HEK293 (cell line): ENCODE measurements around the gene HIBCH.

Experiments
- CTCF ChIA-PET: fragments of 350-600 bp; formaldehyde crosslinking; extraction: SDS; loops from one replicate; lab custom pipeline; 2021; ENCODE audit warnings: antibody characterized with exemption; lab: Yijun Ruan, JAX
- POLR2A ChIA-PET: fragments of 300-600 bp; formaldehyde crosslinking; extraction: SDS; loops from one replicate; lab custom pipeline; 2020; ENCODE audit warnings: antibody characterized with exemption, inconsistent platforms; lab: Yijun Ruan, JAX
- H3K27ac ChIP-seq: fragments of 200-500 bp; sonication (Bioruptor generic); 2 replicates; pipeline ENCODE4 v1.5.1; 2014; ENCODE audit warnings: low read depth, low read length, control low read depth, inconsistent platforms; ENCODE audit errors: extremely low read depth
- H3K36me3 ChIP-seq, 2 experiments: fragments of 200-500 bp in 1 of 2; sonication (Bioruptor generic) in 1 of 2; 1 replicate in 1 of 2; 2 replicates in 1 of 2; pipeline ENCODE4 v1.5.1; 2014 to 2017; ENCODE audit warnings: inconsistent platforms in 2 of 2, low read length in 2 of 2; ENCODE audit not compliant: control insufficient read depth in 2 of 2, insufficient read depth in 1 of 2
- H3K4me1 ChIP-seq: fragments of 200-500 bp; sonication (Bioruptor generic); 2 replicates; pipeline ENCODE4 v1.5.1; 2014; ENCODE audit warnings: mild to moderate bottlenecking, low read length, inconsistent platforms; ENCODE audit not compliant: control insufficient read depth, insufficient read depth
- H3K4me3 ChIP-seq: 2 replicates; pipeline ENCODE4 v1.5.1; 2011; ENCODE audit warnings: low read depth, mild to moderate bottlenecking, control low read depth, low read length, moderate library complexity
- H3K9me3 ChIP-seq: fragments of 200-500 bp; sonication (Bioruptor generic); 2 replicates; pipeline ENCODE4 v1.5.1; 2014; ENCODE audit warnings: low read depth, low read length, inconsistent platforms; ENCODE audit not compliant: control insufficient read depth, insufficient read depth
- BCL11A ChIP-seq: fragments of 450-650 bp; formaldehyde crosslinking; IDR thresholded peaks from 2 replicates; pipeline ENCODE4 v1.5.1; 2016; ENCODE audit warnings: low read depth, missing biosample characterization, missing genetic modification characterization
- PBX3 ChIP-seq: sonication (generic); formaldehyde crosslinking; IDR thresholded peaks from 2 replicates; pipeline ENCODE4 v1.8.1; 2022; ENCODE audit warnings: mild to moderate bottlenecking, moderate library complexity, missing genetic modification reagents
- PRDM4 ChIP-seq: fragments of 450-650 bp; formaldehyde crosslinking; IDR thresholded peaks from 2 replicates; pipeline ENCODE4 v1.5.1; 2017; ENCODE audit warnings: missing biosample characterization, missing genetic modification characterization
- ZBTB10 ChIP-seq: fragments of 450-650 bp; formaldehyde crosslinking; IDR thresholded peaks from 2 replicates; pipeline ENCODE4 v1.5.1; 2016; ENCODE audit warnings: missing biosample characterization, missing genetic modification characterization
- ZBTB44 ChIP-seq: fragments of 450-650 bp; IDR thresholded peaks from 2 replicates; pipeline ENCODE4 v1.5.1; 2018; ENCODE audit warnings: missing biosample characterization, mild to moderate bottlenecking, missing genetic modification characterization
- ZBTB7A ChIP-seq: fragments of 450-650 bp; formaldehyde crosslinking; IDR thresholded peaks from 2 replicates; pipeline ENCODE4 v1.5.1; 2016; ENCODE audit warnings: low read depth, missing biosample characterization, missing genetic modification characterization
- ZFHX2 ChIP-seq: fragments of 450-650 bp; formaldehyde crosslinking; conservative IDR thresholded peaks from 2 replicates; pipeline ENCODE4 v1.5.1; 2016; ENCODE audit warnings: missing biosample characterization, missing genetic modification characterization
- ZNF132 ChIP-seq: fragments of 450-650 bp; formaldehyde crosslinking; IDR thresholded peaks from 2 replicates; pipeline ENCODE4 v1.5.1; 2017; ENCODE audit warnings: missing biosample characterization, missing genetic modification characterization, borderline replicate concordance
- ZNF174 ChIP-seq: fragments of 450-650 bp; formaldehyde crosslinking; IDR thresholded peaks from 2 replicates; pipeline ENCODE4 v1.5.0; 2017; ENCODE audit warnings: missing biosample characterization, mild to moderate bottlenecking, missing genetic modification characterization
- ZNF214 ChIP-seq: fragments of 450-650 bp; formaldehyde crosslinking; IDR thresholded peaks from 2 replicates; pipeline ENCODE4 v1.5.1; 2017; ENCODE audit warnings: missing biosample characterization, mild to moderate bottlenecking, missing genetic modification characterization, borderline replicate concordance
- ZNF223 ChIP-seq: fragments of 450-650 bp; formaldehyde crosslinking; IDR thresholded peaks from 2 replicates; pipeline ENCODE4 v1.5.1; 2016; ENCODE audit warnings: missing biosample characterization, missing genetic modification characterization
- ZNF311 ChIP-seq: fragments of 450-650 bp; formaldehyde crosslinking; IDR thresholded peaks from 2 replicates; pipeline ENCODE4 v1.5.1; 2017; ENCODE audit warnings: missing biosample characterization, missing genetic modification characterization, borderline replicate concordance
- ZNF510 ChIP-seq: fragments of 450-650 bp; formaldehyde crosslinking; IDR thresholded peaks from 2 replicates; pipeline ENCODE4 v1.5.1; 2018; ENCODE audit warnings: mild to moderate bottlenecking, missing genetic modification characterization, missing biosample characterization; ENCODE audit not compliant: insufficient replicate concordance
- ZNF530 ChIP-seq: fragments of 450-650 bp; formaldehyde crosslinking; IDR thresholded peaks from 2 replicates; pipeline ENCODE4 v1.5.1; 2016; ENCODE audit warnings: low read depth, missing biosample characterization, missing genetic modification characterization
- ZNF704 ChIP-seq: fragments of 450-650 bp; formaldehyde crosslinking; IDR thresholded peaks from 2 replicates; pipeline ENCODE4 v1.5.1; 2016; ENCODE audit warnings: missing biosample characterization, missing genetic modification characterization
- TF ChIP-seq, protein P1 (sequence below): fragments of 450-650 bp; formaldehyde crosslinking; IDR thresholded peaks from 2 replicates; pipeline ENCODE4 v1.5.1; 2016; ENCODE audit warnings: missing biosample characterization, missing genetic modification characterization

HIBCH gene

DNA sequence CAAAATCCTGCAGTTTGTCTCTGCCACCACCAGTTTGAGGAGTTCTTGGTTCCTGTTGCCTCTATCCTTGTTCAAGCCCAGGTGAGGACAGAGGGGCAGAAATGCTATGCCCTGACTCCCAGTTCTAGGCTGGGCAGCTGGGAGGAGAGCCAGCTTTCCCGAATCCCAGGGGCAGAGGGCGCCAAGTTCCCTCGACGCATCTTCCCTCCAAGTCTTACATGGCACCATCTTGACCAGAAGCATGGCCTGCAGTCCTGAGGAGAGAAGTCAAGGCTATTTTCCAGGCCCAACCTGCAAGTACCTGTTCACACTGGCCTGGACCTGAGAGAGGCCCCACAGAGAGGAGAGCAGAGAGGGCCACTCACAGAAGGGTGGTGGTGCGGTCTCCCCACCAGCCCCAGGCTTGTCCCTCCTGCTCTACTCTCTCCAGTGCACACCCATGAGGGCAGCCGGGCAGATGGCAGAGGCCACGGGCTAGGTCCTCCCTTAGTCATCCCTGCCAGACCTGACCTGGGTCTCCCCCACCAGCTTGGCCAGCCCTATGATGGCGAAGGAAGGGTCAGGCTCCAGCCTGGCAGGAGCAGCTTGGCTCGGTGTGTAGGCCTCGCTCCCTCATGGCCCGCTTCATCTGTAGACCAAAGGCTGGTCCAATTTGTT is 141.4 kb downstream of the HIBCH start:
- no peak for TF ChIP-seq PRDM4 (tag by site-specific recombination)
- no peak for TF ChIP-seq ZNF214 (tag by site-specific recombination)
- TF ChIP-seq ZNF311 (tag by site-specific recombination): no peak
- TF ChIP-seq ZBTB10 (tag by site-specific recombination): no peak
- TF ChIP-seq, protein P1, sequence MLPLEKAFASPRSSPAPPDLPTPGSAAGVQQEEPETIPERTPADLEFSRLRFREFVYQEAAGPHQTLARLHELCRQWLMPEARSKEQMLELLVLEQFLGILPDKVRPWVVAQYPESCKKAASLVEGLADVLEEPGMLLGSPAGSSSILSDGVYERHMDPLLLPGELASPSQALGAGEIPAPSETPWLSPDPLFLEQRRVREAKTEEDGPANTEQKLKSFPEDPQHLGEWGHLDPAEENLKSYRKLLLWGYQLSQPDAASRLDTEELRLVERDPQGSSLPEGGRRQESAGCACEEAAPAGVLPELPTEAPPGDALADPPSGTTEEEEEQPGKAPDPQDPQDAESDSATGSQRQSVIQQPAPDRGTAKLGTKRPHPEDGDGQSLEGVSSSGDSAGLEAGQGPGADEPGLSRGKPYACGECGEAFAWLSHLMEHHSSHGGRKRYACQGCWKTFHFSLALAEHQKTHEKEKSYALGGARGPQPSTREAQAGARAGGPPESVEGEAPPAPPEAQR (tag by site-specific recombination): no peak
- TF ChIP-seq ZNF223 (tag by site-specific recombination): no peak
- no peak for TF ChIP-seq ZNF132 (tag by site-specific recombination)
- no peak for TF ChIP-seq ZNF174 (tag by site-specific recombination)
- TF ChIP-seq ZBTB7A: no peak
- no peak for TF ChIP-seq BCL11A
- no peak for TF ChIP-seq ZNF510 (tag by site-specific recombination)
- TF ChIP-seq ZNF704 (tag by site-specific recombination): no peak
- no peak for TF ChIP-seq ZNF530 (tag by site-specific recombination)
- TF ChIP-seq PBX3 (CRISPR knock-in tag): no peak
- TF ChIP-seq ZBTB44 (tag by site-specific recombination): no peak
- TF ChIP-seq ZFHX2 (tag by site-specific recombination): no peak
- TF ChIP-seq, all 188 proteins: peak for 0
- no peaks in the 10 kb centered on the region for H3K9me3 ChIP-seq
- no peaks in the 10 kb centered on the region for H3K36me3 ChIP-seq
- ChIA-PET CTCF (interaction anchor here (0.7 to 1.3 kb wide), 2 partner anchors 11 to 38 kb away, joined by 3 read pairs; no protein-coding TSS in a partner anchor), POLR2A (no interaction called here)
- H3K27ac ChIP-seq: no peak overlapping the region
- no peaks in the 10 kb centered on the region for H3K4me1 ChIP-seq
- H3K4me3 ChIP-seq: no peak overlapping the region
